Ishikawa (cell line): Measurements from ENCODE around the gene AMFR.

Experiments
- CREB1 ChIP-seq: IDR thresholded peaks from 2 replicates; pipeline ENCODE4 v1.6.1; 2012; ENCODE audit warnings: low read depth
- EGR1 ChIP-seq: IDR thresholded peaks from 2 replicates; pipeline ENCODE4 v1.6.1; 2012
- EP300 ChIP-seq: IDR thresholded peaks from 2 replicates; pipeline ENCODE4 v1.6.1; 2012; ENCODE audit warnings: borderline replicate concordance
- FOXM1 ChIP-seq: IDR thresholded peaks from 2 replicates; pipeline ENCODE4 v1.6.1; 2012; ENCODE audit warnings: low read depth, borderline replicate concordance
- MAX ChIP-seq: IDR thresholded peaks from 2 replicates; pipeline ENCODE4 v1.6.1; 2012
- RAD21 ChIP-seq: IDR thresholded peaks from 2 replicates; pipeline ENCODE4 v1.6.1; 2012; ENCODE audit warnings: low read depth
- REST ChIP-seq: IDR thresholded peaks from 2 replicates; pipeline ENCODE4 v1.6.1; 2012; ENCODE audit warnings: low read depth, mild to moderate bottlenecking
- TAF1 ChIP-seq: IDR thresholded peaks from 2 replicates; pipeline ENCODE4 v1.6.1; 2012; ENCODE audit warnings: low read depth, mild to moderate bottlenecking
- TCF12 ChIP-seq: IDR thresholded peaks from 2 replicates; pipeline ENCODE4 v1.6.1; 2012; ENCODE audit warnings: low read depth
- TEAD4 ChIP-seq: IDR thresholded peaks from 2 replicates; pipeline ENCODE4 v1.6.1; 2012
- USF1 ChIP-seq: IDR thresholded peaks from 2 replicates; pipeline ENCODE4 v1.6.1; 2012
- YY1 ChIP-seq: IDR thresholded peaks from 2 replicates; pipeline ENCODE4 v1.6.1; 2012; ENCODE audit warnings: low read depth
- ZBTB7A ChIP-seq: IDR thresholded peaks from 2 replicates; pipeline ENCODE4 v1.6.1; 2012; ENCODE audit warnings: low read depth

GRCh38 chr16:56369202-56369601, 56.1 kb downstream of the AMFR start:
- TF ChIP-seq EP300 (no peak), ZBTB7A (no peak), TAF1 (no peak), MAX (no peak), EGR1 (no peak), USF1 (no peak), CREB1 (no peak), YY1 (no peak), TEAD4 (no peak), RAD21 (no peak), REST (no peak), TCF12 (no peak), FOXM1 (no peak)
